Spleen (tissue), 11 donors: ENCODE measurements around the gene SHF. TPM values are rescaled to one million over a fixed set of nuclear protein-coding genes. Genes with fewer than 3 reads are reported as not detected.

Experiments
- DNase-seq: peaks from one replicate; pipeline ENCODE4 v3.0.0-alpha.2; 2020
- H3K27ac ChIP-seq, 8 donors: fragments of 200-600 bp; sonication (generic) in 7 of 8; 1 replicate in 4 of 8; 2 replicates in 4 of 8; pipeline versions ENCODE4 v1.5.0 to v1.8.0; 2016 to 2021; ENCODE audit warnings: inconsistent platforms in 4 of 8, mild to moderate bottlenecking in 4 of 8, moderate library complexity in 1 of 8
- H3K27me3 ChIP-seq, 7 donors: fragments of 200-600 bp; sonication (generic) in 6 of 7; replicated peaks in 1 of 7; 1 replicate in 4 of 7; 2 replicates in 3 of 7; pipeline versions ENCODE4 v1.5.0 to v1.8.0; 2016 to 2021; ENCODE audit warnings: inconsistent platforms in 3 of 7, mild to moderate bottlenecking in 1 of 7
- H3K36me3 ChIP-seq, 6 donors: fragments of 200-600 bp; sonication (generic) in 5 of 6; 1 replicate in 4 of 6; 2 replicates in 2 of 6; pipeline versions ENCODE4 v1.5.0 to v1.8.0; 2016 to 2021; ENCODE audit warnings: inconsistent platforms in 2 of 6
- H3K4me1 ChIP-seq, 6 donors: fragments of 200-600 bp; sonication (generic) in 5 of 6; 1 replicate in 3 of 6; 2 replicates in 3 of 6; pipeline versions ENCODE4 v1.5.0 to v1.8.0; 2016 to 2021; ENCODE audit warnings: inconsistent platforms in 3 of 6
- H3K4me3 ChIP-seq, 8 donors: fragments of 200-600 bp; sonication (generic) in 7 of 8; 1 replicate in 4 of 8; 2 replicates in 4 of 8; pipeline versions ENCODE4 v1.5.0 to v1.8.0; 2016 to 2021; ENCODE audit warnings: inconsistent platforms in 4 of 8, mild to moderate bottlenecking in 4 of 8, moderate library complexity in 2 of 8
- H3K9me3 ChIP-seq, 8 donors: fragments of 200-600 bp; sonication (generic) in 7 of 8; 1 replicate in 4 of 8; 2 replicates in 4 of 8; pipeline versions ENCODE4 v1.5.0 to v1.8.0; 2016 to 2021; ENCODE audit warnings: inconsistent platforms in 4 of 8
- POLR2A ChIP-seq, 3 donors: fragments of 450-650 bp; IDR thresholded peaks; one replicate each; pipeline ENCODE4 v1.5.1; 2017; ENCODE audit warnings: antibody characterized with exemption in 3 of 3, mild to moderate bottlenecking in 1 of 3
- POLR2AphosphoS5 ChIP-seq, 3 donors: sonication (generic); formaldehyde crosslinking; IDR thresholded peaks; one replicate each; pipeline ENCODE4 v1.5.1; 2017; ENCODE audit warnings: antibody characterized with exemption in 3 of 3
- WGBS, 5 donors: extraction: QIAGEN DNeasy Blood & Tissue Kit in 3 of 5; methylation state at CpG; one replicate each; pipeline versions ENCODE4 v1.1.5 to v1.1.7; 2013 to 2018; 5-methylcytosine and 5-hydroxymethylcytosine counted together
- intact Hi-C: fragments of 100-400 bp; cut with DNase I; formaldehyde crosslinking; loops from one replicate; pipeline ENCODE4 v1.15.0; 2023; ENCODE audit warnings: low total_unique reads
- polyA plus RNA-seq, 3 donors: library from polyadenylated mRNA; stranded (reverse); fragments of 200-250 nt; gene quantifications; one replicate each; pipeline ENCODE4 v1.2.1, GENCODE V29; 2013
- total RNA-seq, 7 donors: library from RNA; depleted of rRNA in 3 of 7; stranded (reverse); fragments of >200 nt in 3 of 7; fragmentation: NEBNext Ultra II Directional in 4 of 7; extraction: Animal tissue kit (Norgen Biotek cat#: 25700) in 4 of 7; gene quantifications; one replicate each; pipeline versions ENCODE4 v1.1.0 to v1.2.1, GENCODE V29; 2016 to 2021
- TF ChIP-seq, protein P1 (sequence below), 11 experiments: fragments of 200-600 bp in 7 of 11; fragments of 450-650 bp in 4 of 11; sonication (generic) in 4 of 11; IDR thresholded peaks in 8 of 11; conservative IDR thresholded peaks in 3 of 11; 1 replicate in 7 of 11; 2 replicates in 4 of 11; pipeline versions ENCODE4 v1.4.0 to v1.8.0; 2016 to 2021; ENCODE audit warnings: antibody characterized with exemption in 11 of 11, inconsistent platforms in 4 of 11, mild to moderate bottlenecking in 1 of 11
- donor health status: healthy with polysubstance abuse.
- donor health status: DM: no; HTN: no; CAD: no; lungs with moderate emphysema.
- donor health status: DM: no; HTN: no; CAD: no.
- donor health status: Bipolar disorder and iron deficiency.
- donor health status: healthy.
- donor health status: DM: no; HTN: no; CAD: no.
- donor health status: DM: yes; HTN: yes; CAD: no.

SHF gene
- total and polyA plus RNA-seq, 10 donors, result 1.9 to 8.8 (median 5.7) TPM

DNA sequence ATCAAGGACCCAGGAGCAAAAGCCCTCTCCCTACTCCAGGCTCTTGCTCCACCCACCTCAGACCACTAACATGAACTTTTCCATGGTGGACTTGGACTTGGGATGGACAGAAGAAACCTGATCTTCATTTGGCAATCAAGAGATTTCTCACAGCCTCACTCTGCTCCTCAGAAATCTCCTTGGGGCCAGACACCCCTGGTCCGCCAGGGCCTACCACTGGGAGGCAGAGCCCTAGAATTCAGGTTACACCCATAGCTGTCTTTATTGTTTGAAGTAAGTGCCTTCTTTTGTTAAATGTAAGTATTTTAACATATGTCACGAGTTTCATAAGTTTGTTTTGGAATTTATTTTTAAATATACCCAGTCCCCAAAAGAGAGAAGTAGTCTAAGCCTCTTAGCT lies 13.2 kb downstream of the SHF start:
- intact Hi-C loops, result no loop called here
- Histone ChIP-seq H3K4me3 (no peak overlapping the region), H3K4me1 (peaks cover 0 to 11% (median 0%) of the 10 kb centered on the region in 6 donors), H3K27me3 (no peaks in the 10 kb centered on the region), H3K9me3 (no peaks in the 10 kb centered on the region), H3K36me3 (peaks cover 0 to 5% (median 0%) of the 10 kb centered on the region in 6 donors), H3K27ac (no peak overlapping the region)
- TF ChIP-seq POLR2AphosphoS5 (IDR thresholded peaks at IDR 0.05) (no peak), POLR2A (IDR thresholded peaks at IDR 0.05) (no peak)
- TF ChIP-seq, protein P1, sequence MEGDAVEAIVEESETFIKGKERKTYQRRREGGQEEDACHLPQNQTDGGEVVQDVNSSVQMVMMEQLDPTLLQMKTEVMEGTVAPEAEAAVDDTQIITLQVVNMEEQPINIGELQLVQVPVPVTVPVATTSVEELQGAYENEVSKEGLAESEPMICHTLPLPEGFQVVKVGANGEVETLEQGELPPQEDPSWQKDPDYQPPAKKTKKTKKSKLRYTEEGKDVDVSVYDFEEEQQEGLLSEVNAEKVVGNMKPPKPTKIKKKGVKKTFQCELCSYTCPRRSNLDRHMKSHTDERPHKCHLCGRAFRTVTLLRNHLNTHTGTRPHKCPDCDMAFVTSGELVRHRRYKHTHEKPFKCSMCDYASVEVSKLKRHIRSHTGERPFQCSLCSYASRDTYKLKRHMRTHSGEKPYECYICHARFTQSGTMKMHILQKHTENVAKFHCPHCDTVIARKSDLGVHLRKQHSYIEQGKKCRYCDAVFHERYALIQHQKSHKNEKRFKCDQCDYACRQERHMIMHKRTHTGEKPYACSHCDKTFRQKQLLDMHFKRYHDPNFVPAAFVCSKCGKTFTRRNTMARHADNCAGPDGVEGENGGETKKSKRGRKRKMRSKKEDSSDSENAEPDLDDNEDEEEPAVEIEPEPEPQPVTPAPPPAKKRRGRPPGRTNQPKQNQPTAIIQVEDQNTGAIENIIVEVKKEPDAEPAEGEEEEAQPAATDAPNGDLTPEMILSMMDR (IDR thresholded peaks at IDR 0.05 in 8 of 11, conservative IDR thresholded peaks at IDR 0.05 in 3 of 11), result no peak
- no peak for DNase-seq
- 84 to 97% (median 89%) methylated on average over 2 of the region's 2 CpGs for WGBS, 5 donors

GRCh38 chr15:45174069-45174468 lies 13.7 kb downstream of the SHF start:
- 81 to 90% (median 88%) methylated on average over 6 of the region's 6 CpGs for WGBS, 5 donors

DNA sequence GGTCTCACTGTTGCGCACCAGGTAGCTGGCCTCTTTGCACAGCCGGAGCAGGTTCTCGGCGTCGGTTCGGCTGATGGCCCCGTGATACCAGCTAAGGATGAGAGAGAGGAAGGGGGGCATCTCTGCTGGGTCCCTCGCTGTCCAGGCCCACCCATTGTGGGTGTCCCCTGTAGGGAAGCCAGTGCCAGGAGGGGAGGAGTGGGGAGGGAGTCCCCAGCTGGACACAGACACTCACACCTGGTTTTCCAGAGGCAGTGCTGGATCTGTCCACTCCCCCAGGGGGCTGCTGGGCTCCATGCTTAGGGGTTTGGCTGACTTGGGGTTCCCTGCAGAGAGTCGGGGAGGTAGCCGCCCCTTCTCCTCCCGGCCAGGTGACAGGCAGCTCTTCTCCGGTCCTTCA lies 15.9 kb downstream of the SHF start:
- H3K27me3 ChIP-seq, result no peaks in the 10 kb centered on the region
- no peak overlapping the region for H3K27ac ChIP-seq
- peaks cover 0 to 5% (median 0%) of the 10 kb centered on the region in 6 donors for H3K36me3 ChIP-seq
- no peak for DNase-seq
- H3K9me3 ChIP-seq, result no peaks in the 10 kb centered on the region
- TF ChIP-seq POLR2AphosphoS5 (IDR thresholded peaks at IDR 0.05), result no peak
- TF ChIP-seq, protein P1 (IDR thresholded peaks at IDR 0.05 in 8 of 11, conservative IDR thresholded peaks at IDR 0.05 in 3 of 11), result no peak
- TF ChIP-seq POLR2A (IDR thresholded peaks at IDR 0.05), result no peak
- intact Hi-C loops, result no loop called here
- WGBS, 5 donors, result 85 to 97% (median 93%) methylated on average over 8 to 12 of the region's 12 CpGs
- no peak overlapping the region for H3K4me3 ChIP-seq
- peaks cover 0 to 19% (median 8%) of the 10 kb centered on the region in 6 donors for H3K4me1 ChIP-seq

More at GRCh38 chr15:45174069-45174468, 13.7 kb downstream of the SHF start:
- Histone ChIP-seq H3K4me1 (peaks cover 0 to 11% (median 0%) of the 10 kb centered on the region in 6 donors), H3K36me3 (peaks cover 0 to 5% (median 0%) of the 10 kb centered on the region in 6 donors), H3K9me3 (no peaks in the 10 kb centered on the region), H3K4me3 (no peak overlapping the region), H3K27ac (no peak overlapping the region), H3K27me3 (no peaks in the 10 kb centered on the region)
- intact Hi-C loops, result no loop called here
- TF ChIP-seq, protein P1 (IDR thresholded peaks at IDR 0.05 in 8 of 11, conservative IDR thresholded peaks at IDR 0.05 in 3 of 11), result no peak
- no peak for TF ChIP-seq POLR2AphosphoS5 (IDR thresholded peaks at IDR 0.05)
- TF ChIP-seq POLR2A (IDR thresholded peaks at IDR 0.05), result no peak
- no peak for DNase-seq

DNA sequence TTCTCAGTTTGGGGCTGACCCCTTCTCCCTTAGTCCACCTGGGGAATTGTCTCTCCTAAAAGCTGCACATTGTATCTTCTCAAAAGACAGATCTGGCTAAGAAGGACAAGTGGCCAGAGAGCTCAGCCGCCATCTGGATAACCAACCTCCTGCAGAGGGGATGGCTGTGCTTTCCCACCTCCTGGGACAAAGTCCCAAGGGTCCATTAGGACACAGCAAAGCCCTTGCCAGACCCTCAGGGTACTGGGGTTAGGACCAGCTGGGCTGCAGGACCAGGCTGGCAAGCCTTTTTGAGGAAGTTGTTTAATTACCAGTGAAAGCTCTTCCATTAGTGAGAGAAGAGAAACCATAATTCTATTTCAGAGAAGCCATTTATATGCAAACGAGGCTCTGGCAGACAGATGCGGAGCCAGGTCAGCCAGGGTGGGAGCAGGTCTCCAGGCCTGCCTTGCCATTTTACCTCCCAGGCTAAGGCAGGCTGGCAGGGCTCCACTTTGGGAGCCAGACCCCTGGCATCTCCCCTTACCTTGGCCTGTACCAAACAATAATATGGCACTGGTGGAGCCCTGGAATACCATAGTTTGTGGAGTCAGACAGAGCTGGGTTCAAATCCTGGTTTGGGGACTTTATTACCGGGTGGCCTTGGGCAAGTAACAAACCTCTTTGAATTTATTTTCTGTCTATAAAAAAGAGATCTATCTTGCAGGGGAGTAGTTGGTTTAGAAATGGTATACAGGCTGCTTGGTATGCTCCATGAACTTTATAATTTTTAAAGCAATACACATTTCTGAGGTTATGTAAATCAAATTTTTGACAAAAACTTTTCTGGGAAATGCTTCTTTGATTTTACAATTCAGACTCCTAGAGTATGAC lies 17.9 kb downstream of the SHF start:
- H3K36me3 ChIP-seq, result peaks cover 0 to 5% (median 0%) of the 10 kb centered on the region in 6 donors
- TF ChIP-seq POLR2AphosphoS5 (IDR thresholded peaks at IDR 0.05), result no peak
- TF ChIP-seq, protein P1 (IDR thresholded peaks at IDR 0.05 in 8 of 11, conservative IDR thresholded peaks at IDR 0.05 in 3 of 11), result no peak
- H3K27ac ChIP-seq, result peak overlapping the region in 5 of 8 donors; percentile 2 to 98 (median 19)
- H3K4me1 ChIP-seq, result peaks cover 8 to 37% (median 21%) of the 10 kb centered on the region in 6 donors
- no peaks in the 10 kb centered on the region for H3K9me3 ChIP-seq
- intact Hi-C loops, result loop anchor here (10.0 kb wide), 1 partner anchor 225 kb away; no protein-coding TSS in a partner anchor
- 51 to 69% (median 64%) methylated on average over 3 to 4 of the region's 4 CpGs for WGBS, 5 donors
- H3K27me3 ChIP-seq, result no peaks in the 10 kb centered on the region
- H3K4me3 ChIP-seq, result no peak overlapping the region
- DNase-seq, result no peak
